Thoracic aorta (tissue), 2 donors: Measurements from ENCODE around the gene CHKB. TPM values are rescaled to one million over a fixed set of nuclear protein-coding genes. Genes with fewer than 3 reads are reported as not detected.

Experiments used
- ATAC-seq: fragments of 150-250 bp; one replicate; pipeline ENCODE4 v1.8.0; 2017; ENCODE audit warnings: low read depth; ENCODE audit not compliant: insufficient number of reproducible peaks, low FRiP score
- DNase-seq: peaks from one replicate; pipeline ENCODE4 v3.0.0-alpha.2; 2020; ENCODE audit warnings: low spot score
- H3K27ac ChIP-seq, 2 donors: fragments of 200-600 bp; sonication (generic); 1 replicate in 1 of 2; 2 replicates in 1 of 2; pipeline ENCODE4 v1.5.1; 2016; ENCODE audit warnings: mild to moderate bottlenecking in 2 of 2, moderate library complexity in 2 of 2
- H3K27me3 ChIP-seq: fragments of 200-600 bp; sonication (generic); replicated peaks from 2 replicates; pipeline ENCODE4 v1.6.0; 2016; ENCODE audit warnings: mild to moderate bottlenecking; ENCODE audit not compliant: insufficient read depth
- H3K36me3 ChIP-seq: fragments of 200-600 bp; sonication (generic); one replicate; pipeline ENCODE4 v1.5.1; 2016
- H3K4me1 ChIP-seq, 2 donors: fragments of 200-600 bp; sonication (generic); 1 replicate in 1 of 2; 2 replicates in 1 of 2; pipeline versions ENCODE4 v1.5.1 to v1.6.0; 2016; ENCODE audit warnings: low read depth in 2 of 2, mild to moderate bottlenecking in 1 of 2; ENCODE audit not compliant: control insufficient read depth in 1 of 2
- H3K4me3 ChIP-seq: fragments of 200-600 bp; sonication (generic); 2 replicates; pipeline ENCODE4 v1.5.1; 2016; ENCODE audit warnings: mild to moderate bottlenecking
- H3K9me3 ChIP-seq: fragments of 200-600 bp; sonication (generic); 2 replicates; pipeline ENCODE4 v1.5.1; 2016
- CTCF ChIP-seq: fragments of 200-600 bp; sonication (generic); IDR thresholded peaks from one replicate; pipeline ENCODE4 v1.5.1; 2019; ENCODE audit warnings: antibody characterized with exemption
- total RNA-seq, 2 donors: library from RNA; depleted of rRNA; stranded (reverse); fragments of >200 nt; gene quantifications; one replicate each; pipeline versions ENCODE4 v1.1.0 to v1.2.3, GENCODE V29; 2016

The CHKB gene
- total RNA-seq, 2 donors from 2014 or later, result 52.6 to 78.7 TPM

- no peak overlapping the region for H3K27ac ChIP-seq
- no peak for TF ChIP-seq CTCF
- peaks cover 9 to 13% of the 10 kb centered on the region in 2 donors for H3K4me1 ChIP-seq
- no peak overlapping the region for H3K4me3 ChIP-seq
- H3K27me3 ChIP-seq, result no peaks in the 10 kb centered on the region
- DNase-seq, result no peak
- H3K9me3 ChIP-seq, result no peaks in the 10 kb centered on the region
- H3K36me3 ChIP-seq, result no peaks in the 10 kb centered on the region
- ATAC-seq, result no peak
Measured at GRCh38 chr22:50561401-50562358, 21.0 kb downstream of the CHKB start.

- Histone ChIP-seq H3K27me3 (no peaks in the 10 kb centered on the region), H3K4me1 (peaks cover 9 to 13% of the 10 kb centered on the region in 2 donors), H3K9me3 (no peaks in the 10 kb centered on the region), H3K27ac (no peak overlapping the region), H3K4me3 (no peak overlapping the region), H3K36me3 (no peaks in the 10 kb centered on the region)
- DNase-seq (no peak), ATAC-seq (no peak)
- TF ChIP-seq CTCF, result no peak
Measured at GRCh38 chr22:50560034-50560433, 22.6 kb downstream of the CHKB start.

- TF ChIP-seq CTCF, result no peak
- Histone ChIP-seq H3K9me3 (no peaks in the 10 kb centered on the region), H3K27me3 (no peaks in the 10 kb centered on the region), H3K4me1 (no peaks in the 10 kb centered on the region), H3K36me3 (no peaks in the 10 kb centered on the region), H3K4me3 (no peak overlapping the region), H3K27ac (no peak overlapping the region)
- no peak for ATAC-seq
- DNase-seq, result no peak
Measured at GRCh38 chr22:50556703-50557102, 25.9 kb downstream of the CHKB start.

GRCh38 chr22:50553310-50553709, 29.3 kb downstream of the CHKB start:
- no peak for TF ChIP-seq CTCF
- H3K36me3 ChIP-seq, result no peaks in the 10 kb centered on the region
- DNase-seq (no peak), ATAC-seq (no peak)
- no peaks in the 10 kb centered on the region for H3K9me3 ChIP-seq
- no peak overlapping the region for H3K27ac ChIP-seq
- no peak overlapping the region for H3K4me3 ChIP-seq
- peaks cover 0 to 8% of the 10 kb centered on the region in 2 donors for H3K4me1 ChIP-seq
- no peaks in the 10 kb centered on the region for H3K27me3 ChIP-seq

- H3K4me1 ChIP-seq, result peaks cover 0 to 11% of the 10 kb centered on the region in 2 donors
- TF ChIP-seq CTCF, result no peak
- H3K4me3 ChIP-seq, result no peak overlapping the region
- no peaks in the 10 kb centered on the region for H3K9me3 ChIP-seq
- H3K27me3 ChIP-seq, result no peaks in the 10 kb centered on the region
- no peaks in the 10 kb centered on the region for H3K36me3 ChIP-seq
- no peak overlapping the region for H3K27ac ChIP-seq
- no peak for DNase-seq
- ATAC-seq, result no peak
Measured at GRCh38 chr22:50551160-50551752, 31.4 kb downstream of the CHKB start.
